HAP-1 (cell line): ENCODE data around the gene ABHD17B.
"Not testable (repeated sequence)": the region's sequence is repeated elsewhere in the genome, so short reads cannot be mapped to it uniquely, and the experiment has no call there.

ENCODE experiments used
- DNase-seq, 2 experiments: peaks; one replicate each; pipeline ENCODE4 v3.0.0-alpha.2; 2016 to 2020; ENCODE audit warnings: low spot score in 2 of 2
- H3K27me3 ChIP-seq: fragments of 250-450 bp; sonication (Bioruptor Pico); 2 replicates; pipeline ENCODE4 v1.5.1; 2020; ENCODE audit warnings: low read depth, mild to moderate bottlenecking, moderate library complexity
- H3K36me3 ChIP-seq: fragments of 250-450 bp; sonication (Bioruptor Pico); replicated peaks from 2 replicates; pipeline ENCODE4 v1.5.1; 2020; ENCODE audit warnings: mild to moderate bottlenecking
- H3K4me1 ChIP-seq: fragments of 250-450 bp; sonication (Bioruptor Pico); 2 replicates; pipeline ENCODE4 v1.5.1; 2020; ENCODE audit warnings: mild to moderate bottlenecking
- H3K4me3 ChIP-seq: fragments of 250-450 bp; sonication (Bioruptor Pico); 2 replicates; pipeline ENCODE4 v1.5.1; 2020; ENCODE audit warnings: mild to moderate bottlenecking, moderate library complexity
- H3K9me3 ChIP-seq: fragments of 250-450 bp; sonication (Bioruptor Pico); 2 replicates; pipeline ENCODE4 v1.5.1; 2020; ENCODE audit warnings: mild to moderate bottlenecking, moderate library complexity
- in situ Hi-C: fragments of 300-500 bp; cut with MboI; formaldehyde crosslinking; loops from 3 replicates; pipeline ENCODE4 v1.14.3; 2020; ENCODE audit warnings: low sequenced_read_pairs, inconsistent platforms, mixed read lengths

The ABHD17B gene

DNA sequence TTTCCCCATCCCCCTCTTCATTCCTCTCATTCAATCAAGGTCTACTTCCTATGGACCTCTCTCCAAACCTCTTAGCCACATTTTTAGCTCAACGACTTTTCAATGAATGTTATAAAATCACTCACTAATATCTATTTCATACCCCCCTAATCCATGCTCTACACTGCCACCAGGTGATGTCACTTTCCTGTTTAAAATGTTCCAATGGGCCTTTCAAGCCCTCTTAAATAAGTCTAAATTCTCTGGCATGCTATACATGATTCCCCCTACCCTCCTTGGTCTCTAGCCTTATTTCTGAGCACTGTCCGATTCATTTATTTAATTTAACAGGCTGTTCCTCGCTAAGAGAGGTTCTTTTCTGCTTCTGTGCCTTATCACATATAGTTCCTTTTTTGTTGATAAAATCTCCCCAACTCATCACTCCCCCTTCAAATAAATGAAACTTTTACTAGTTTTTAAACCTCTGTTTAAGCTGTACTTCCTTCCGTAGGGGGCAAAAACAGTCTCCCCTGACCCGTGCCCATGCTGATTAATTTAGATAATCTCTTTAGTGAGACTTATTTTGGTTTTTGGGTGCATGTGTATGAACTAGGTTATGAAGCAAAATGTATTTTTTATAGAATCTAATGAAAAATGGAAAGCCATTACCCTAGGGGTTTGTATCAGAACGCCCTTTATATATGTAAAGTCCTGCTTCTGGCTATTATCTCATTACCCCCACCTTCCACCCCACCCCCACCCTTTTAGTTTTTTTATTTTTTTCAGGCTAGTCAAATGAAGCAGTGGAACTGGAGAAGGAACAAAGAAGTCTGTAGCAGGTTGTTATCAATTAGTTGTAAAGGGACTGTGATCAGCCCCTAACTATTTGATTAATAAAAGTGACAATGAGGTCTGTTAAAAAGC, 9.0 kb downstream of the ABHD17B start:
- H3K4me1 ChIP-seq = peaks cover 3% of the 10 kb centered on the region
- DNase-seq = no peak
- no peak overlapping the region for H3K4me3 ChIP-seq
- no peaks in the 10 kb centered on the region for H3K27me3 ChIP-seq
- no peaks in the 10 kb centered on the region for H3K9me3 ChIP-seq
- in situ Hi-C loops = no loop called here
- H3K36me3 ChIP-seq = peaks cover 11% of the 10 kb centered on the region

GRCh38 chr9:71898756-71899155, 12.2 kb downstream of the ABHD17B start:
- H3K4me1 ChIP-seq, H3K4me3 ChIP-seq, H3K9me3 ChIP-seq, in situ Hi-C loops, DNase-seq, H3K27me3 ChIP-seq, H3K36me3 ChIP-seq: not testable (repeated sequence)

DNA sequence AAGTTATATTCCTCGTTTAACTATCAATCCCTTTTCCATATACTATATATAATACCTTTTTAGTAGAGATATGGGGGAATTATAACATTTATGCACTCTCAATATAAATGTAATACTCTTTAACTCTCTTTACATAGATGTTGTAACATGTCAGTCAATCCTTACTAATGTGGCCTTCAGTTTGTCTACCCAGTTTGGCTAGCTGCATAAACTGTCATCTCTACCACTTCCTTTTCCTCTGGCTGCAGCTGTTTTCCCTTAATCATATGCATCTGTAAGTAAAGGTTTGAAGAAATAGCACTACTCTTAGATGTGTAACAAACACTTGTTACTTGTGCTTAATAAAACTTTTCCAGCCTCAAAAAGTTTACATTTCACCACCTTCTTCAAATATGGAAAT, 13.4 kb downstream of the ABHD17B start:
- no peak overlapping the region for H3K4me3 ChIP-seq
- no peaks in the 10 kb centered on the region for H3K27me3 ChIP-seq
- DNase-seq = no peak
- H3K4me1 ChIP-seq = no peaks in the 10 kb centered on the region; the same call in 1 of the 2 replicates
- no peaks in the 10 kb centered on the region for H3K36me3 ChIP-seq
- in situ Hi-C loops = no loop called here
- no peaks in the 10 kb centered on the region for H3K9me3 ChIP-seq

DNA sequence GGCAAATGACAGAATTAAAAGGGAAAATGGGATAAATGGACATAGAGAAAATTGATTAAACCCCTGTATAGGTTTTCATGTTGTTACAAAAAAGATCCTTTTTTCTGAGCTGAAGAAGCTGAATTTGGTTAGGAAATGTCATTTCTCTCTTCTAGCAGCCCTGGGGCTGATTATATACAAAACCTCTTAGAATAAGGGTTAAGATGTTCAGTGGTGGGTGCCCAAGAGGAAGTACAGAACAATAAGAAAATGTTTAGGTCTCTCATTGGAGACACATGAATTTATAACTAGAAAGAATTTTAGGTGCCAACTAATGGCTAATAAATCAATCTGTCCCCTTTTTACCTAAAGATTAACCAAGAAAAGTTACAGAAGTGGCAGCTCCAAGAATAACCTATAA, 14.2 kb downstream of the ABHD17B start:
- Histone ChIP-seq H3K27me3 (no peaks in the 10 kb centered on the region), H3K4me3 (no peak overlapping the region), H3K4me1 (peaks cover 1% of the 10 kb centered on the region; the same call in 1 of the 2 replicates), H3K9me3 (no peaks in the 10 kb centered on the region), H3K36me3 (no peaks in the 10 kb centered on the region)
- in situ Hi-C loops = no loop called here
- DNase-seq = no peak

DNA sequence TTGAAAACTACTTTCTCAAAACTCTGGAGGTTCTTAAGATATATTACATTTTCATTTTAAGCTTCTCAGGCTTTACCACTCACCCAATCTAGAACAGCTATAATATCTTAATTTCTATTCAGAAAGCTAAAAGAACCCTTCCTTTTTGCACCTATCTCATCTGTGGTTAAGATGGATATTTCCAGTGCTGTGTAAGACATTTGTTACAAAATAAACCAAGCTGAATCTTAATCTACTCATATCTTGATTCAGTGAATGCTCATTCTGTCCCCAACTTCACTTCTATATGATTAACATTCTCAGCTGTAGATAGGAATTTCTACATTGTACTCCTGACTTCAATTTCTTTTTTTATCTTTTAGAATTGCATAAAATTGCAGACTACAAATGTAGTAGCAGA, 15.0 kb downstream of the ABHD17B start:
- Histone ChIP-seq H3K4me3 (no peak overlapping the region), H3K27me3 (no peaks in the 10 kb centered on the region), H3K9me3 (no peaks in the 10 kb centered on the region), H3K36me3 (no peaks in the 10 kb centered on the region), H3K4me1 (peaks cover 5% of the 10 kb centered on the region; the same call in 1 of the 2 replicates)
- in situ Hi-C loops = no loop called here
- no peak for DNase-seq

DNA sequence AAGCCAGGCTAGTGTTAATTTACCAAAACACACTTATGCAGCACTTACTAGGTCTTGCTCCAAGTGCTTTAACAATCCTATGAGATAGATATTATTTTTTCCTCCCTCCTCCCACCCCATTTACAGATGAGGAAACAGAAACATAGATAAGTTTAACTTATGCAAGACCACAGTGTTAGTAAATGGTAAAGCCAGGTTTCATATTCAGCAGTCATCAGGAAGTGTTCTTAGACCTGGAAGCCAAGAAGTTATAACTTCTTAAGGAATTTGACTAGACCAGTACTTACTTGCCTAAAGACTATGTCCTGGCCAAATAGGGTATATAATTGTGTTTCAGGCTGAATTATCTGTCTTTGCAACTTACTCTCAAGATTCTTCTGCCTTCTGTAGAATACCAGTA, 15.9 kb downstream of the ABHD17B start:
- H3K9me3 ChIP-seq = no peaks in the 10 kb centered on the region
- no peaks in the 10 kb centered on the region for H3K36me3 ChIP-seq
- in situ Hi-C loops = no loop called here
- peaks cover 5% of the 10 kb centered on the region; the same call in 1 of the 2 replicates for H3K4me1 ChIP-seq
- no peak overlapping the region for H3K4me3 ChIP-seq
- H3K27me3 ChIP-seq = no peaks in the 10 kb centered on the region
- DNase-seq = no peak

GRCh38 chr9:71891557-71892189, 19.3 kb downstream of the ABHD17B start:
- H3K36me3 ChIP-seq = peaks cover 8% of the 10 kb centered on the region; the same call in 1 of the 2 replicates
- H3K4me1 ChIP-seq = peaks cover 10% of the 10 kb centered on the region
- no peak for DNase-seq
- no peaks in the 10 kb centered on the region for H3K27me3 ChIP-seq
- in situ Hi-C loops = no loop called here
- peaks cover 2% of the 10 kb centered on the region; the same call in 1 of the 2 replicates for H3K9me3 ChIP-seq
- no peak overlapping the region for H3K4me3 ChIP-seq

DNA sequence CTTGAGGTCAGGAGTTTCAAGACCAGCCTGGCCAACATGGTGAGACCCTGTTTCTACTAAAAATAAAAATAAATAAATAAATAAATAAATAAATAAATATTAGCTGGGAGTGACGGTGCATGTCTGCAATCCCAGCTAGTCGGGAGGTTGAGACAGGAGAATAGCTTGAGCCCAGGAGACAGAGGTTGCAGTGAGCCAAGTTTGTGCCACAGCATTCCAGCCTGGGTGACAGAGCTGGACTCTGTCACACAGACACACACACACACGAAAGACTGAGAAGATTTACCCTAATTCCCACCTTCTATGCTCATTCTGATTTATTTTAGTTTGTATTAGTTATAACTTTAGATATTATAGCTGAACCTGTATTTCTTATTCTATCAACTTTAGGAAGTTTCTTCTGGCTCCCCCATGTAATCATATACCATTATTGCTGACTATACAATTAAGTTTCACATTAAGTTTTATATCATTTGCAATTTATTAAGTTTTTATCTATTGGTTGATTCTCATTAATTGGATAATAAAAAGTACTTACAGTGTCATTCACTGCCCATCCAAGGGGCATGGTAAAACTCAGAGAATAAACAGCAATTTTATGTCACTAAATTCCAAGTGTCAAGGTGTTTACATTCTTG, 20.8 kb downstream of the ABHD17B start:
- Histone ChIP-seq H3K27me3 (no peaks in the 10 kb centered on the region), H3K4me1 (peaks cover 10% of the 10 kb centered on the region), H3K4me3 (no peak overlapping the region), H3K9me3 (peaks cover 2% of the 10 kb centered on the region; the same call in 1 of the 2 replicates), H3K36me3 (peaks cover 8% of the 10 kb centered on the region; the same call in 1 of the 2 replicates)
- DNase-seq = peak in 1 of 2 experiments; percentile 1
- in situ Hi-C loops = no loop called here

- DNase-seq = peak in 1 of 2 experiments; percentile 1
Measured at GRCh38 chr9:71887362-71887761, 23.6 kb downstream of the ABHD17B start.

DNA sequence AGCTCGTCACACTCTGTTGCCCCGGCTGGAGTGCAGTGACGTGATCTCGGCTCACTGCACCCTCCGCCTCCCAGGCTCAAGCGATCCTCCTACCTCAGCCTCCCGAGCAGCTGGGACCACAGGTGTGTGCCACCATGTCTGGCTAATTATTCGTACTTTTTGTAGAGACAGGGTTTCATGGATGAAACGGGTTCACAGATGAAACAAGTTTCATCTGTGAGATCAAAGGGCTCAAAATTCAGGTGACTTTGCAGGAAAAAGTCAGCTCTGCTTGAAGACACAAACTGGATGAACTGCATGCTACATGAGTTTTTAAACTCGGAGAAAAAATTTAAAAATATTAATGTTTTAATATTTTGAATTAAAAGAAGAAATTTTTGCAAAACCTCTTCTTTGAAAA, 24.5 kb downstream of the ABHD17B start:
- no peak for DNase-seq
- no peaks in the 10 kb centered on the region for H3K27me3 ChIP-seq
- H3K36me3 ChIP-seq = peaks cover 12% of the 10 kb centered on the region
- no peak overlapping the region for H3K4me3 ChIP-seq
- H3K4me1 ChIP-seq = peaks cover 6% of the 10 kb centered on the region
- in situ Hi-C loops = no loop called here
- H3K9me3 ChIP-seq = peaks cover 15% of the 10 kb centered on the region

More at GRCh38 chr9:71887362-71887761, 23.6 kb downstream of the ABHD17B start:
- H3K27me3 ChIP-seq = no peaks in the 10 kb centered on the region
- H3K36me3 ChIP-seq = peaks cover 12% of the 10 kb centered on the region
- H3K4me1 ChIP-seq = peaks cover 10% of the 10 kb centered on the region
- peaks cover 15% of the 10 kb centered on the region for H3K9me3 ChIP-seq
- in situ Hi-C loops = no loop called here
- no peak overlapping the region for H3K4me3 ChIP-seq

- no peak overlapping the region for H3K4me3 ChIP-seq
- DNase-seq = no peak
- H3K36me3 ChIP-seq = peaks cover 12% of the 10 kb centered on the region
- in situ Hi-C loops = no loop called here
- peaks cover 15% of the 10 kb centered on the region for H3K9me3 ChIP-seq
- H3K27me3 ChIP-seq = no peaks in the 10 kb centered on the region
- H3K4me1 ChIP-seq = peaks cover 5% of the 10 kb centered on the region
Measured at GRCh38 chr9:71886015-71886414, 25.0 kb downstream of the ABHD17B start.

- no peak overlapping the region for H3K4me3 ChIP-seq
- no peaks in the 10 kb centered on the region for H3K27me3 ChIP-seq
- in situ Hi-C loops = no loop called here
- H3K9me3 ChIP-seq = peaks cover 15% of the 10 kb centered on the region
- H3K36me3 ChIP-seq = peaks cover 12% of the 10 kb centered on the region
- peaks cover 5% of the 10 kb centered on the region for H3K4me1 ChIP-seq
- DNase-seq = no peak
Measured at GRCh38 chr9:71885467-71885866, 25.5 kb downstream of the ABHD17B start.

GRCh38 chr9:71884005-71884404, 27.0 kb downstream of the ABHD17B start:
- H3K36me3 ChIP-seq = peaks cover 12% of the 10 kb centered on the region
- peaks cover 21% of the 10 kb centered on the region for H3K9me3 ChIP-seq
- no peak for DNase-seq

More at GRCh38 chr9:71884005-71884404, 27.0 kb downstream of the ABHD17B start:
- Histone ChIP-seq H3K4me1 (peaks cover 5% of the 10 kb centered on the region), H3K4me3 (no peak overlapping the region), H3K27me3 (no peaks in the 10 kb centered on the region)
- in situ Hi-C loops = no loop called here
